Natural killer cell (primary cell): ENCODE results near the gene RARRES1. TPM values are rescaled to one million over a fixed set of nuclear protein-coding genes. Genes with fewer than 3 reads are reported as not detected.

Source experiments
- ATAC-seq, 3 donors: fragments of 150-1000 bp in 2 of 3; fragments of 200-7000 bp in 1 of 3; cut with Tn5 transposase; 1 replicate in 1 of 3; 2 replicates in 2 of 3; pipeline ENCODE4 v1.10.0; 2021; ENCODE audit warnings: mild to moderate bottlenecking in 2 of 3, moderate library complexity in 2 of 3
- DNase-seq, 2 donors: peaks; one replicate each; pipeline versions ENCODE4 v3.0.0 to v3.0.0-alpha.2; 2013 to 2021; ENCODE audit warnings: mixed read lengths in 1 of 2
- H3K27ac ChIP-seq: one replicate; pipeline ENCODE4 v1.5.1; 2013; ENCODE audit warnings: mild to moderate bottlenecking, low read length
- H3K27me3 ChIP-seq: one replicate; pipeline ENCODE4 v1.6.1; 2013; ENCODE audit warnings: low read length; ENCODE audit not compliant: control insufficient read depth, insufficient read depth
- H3K36me3 ChIP-seq: one replicate; pipeline ENCODE4 v1.6.1; 2013; ENCODE audit warnings: low read length; ENCODE audit not compliant: control insufficient read depth, insufficient read depth
- H3K4me1 ChIP-seq: one replicate; pipeline ENCODE4 v1.6.1; 2013; ENCODE audit warnings: low read length; ENCODE audit not compliant: control insufficient read depth, insufficient read depth
- H3K4me3 ChIP-seq: one replicate; pipeline ENCODE4 v1.5.1; 2013; ENCODE audit warnings: low read length
- H3K9me3 ChIP-seq: one replicate; pipeline ENCODE4 v1.6.1; 2013; ENCODE audit warnings: low read length; ENCODE audit not compliant: control insufficient read depth, insufficient read depth
- H3K27ac Mint-ChIP-seq, 2 donors: one replicate each; pipeline ENCODE4 v1.8.0; 2022; ENCODE audit warnings: mild to moderate bottlenecking in 2 of 2, mixed read lengths in 2 of 2, moderate library complexity in 1 of 2
- H3K27me3 Mint-ChIP-seq, 2 donors: one replicate each; pipeline ENCODE4 v1.8.0; 2022; ENCODE audit warnings: low read depth in 2 of 2, mixed read lengths in 2 of 2
- H3K36me3 Mint-ChIP-seq: one replicate; pipeline ENCODE4 v1.8.0; 2022; ENCODE audit warnings: mixed read lengths
- H3K4me1 Mint-ChIP-seq, 2 donors: one replicate each; pipeline ENCODE4 v1.8.0; 2022; ENCODE audit warnings: mixed read lengths in 2 of 2
- H3K4me3 Mint-ChIP-seq: one replicate; pipeline ENCODE4 v1.8.0; 2022; ENCODE audit warnings: mild to moderate bottlenecking, moderate library complexity, mixed read lengths
- H3K9me3 Mint-ChIP-seq, 2 donors: one replicate each; pipeline ENCODE4 v1.8.0; 2022; ENCODE audit warnings: mixed read lengths in 2 of 2
- WGBS: methylation state at CpG from one replicate; pipeline ENCODE4 v1.1.7; 2013; ENCODE audit warnings: missing lambda C conversion rate; ENCODE audit not compliant: insufficient coverage; 5-methylcytosine and 5-hydroxymethylcytosine counted together
- intact Hi-C: fragments of 100-400 bp; cut with micrococcal nuclease; formaldehyde crosslinking; loops from one replicate; pipeline ENCODE4 v1.14.2; 2022
- total RNA-seq, 4 donors: library from RNA; stranded (reverse); fragments of 120-200 nt in 1 of 4; gene quantifications; one replicate each; pipeline versions ENCODE4 v1.2.3 to v1.2.4, GENCODE V29; 2013 to 2022
- TF ChIP-seq, protein P1 (sequence below): fragments of 200-600 bp; IDR thresholded peaks from one replicate; pipeline ENCODE4 v1.8.0; 2022; ENCODE audit warnings: antibody characterized with exemption

The RARRES1 gene
- total RNA-seq, 3 donors from 2014 or later (not counting 1 experiment from before 2014, with no cell fraction given): not detected

DNA sequence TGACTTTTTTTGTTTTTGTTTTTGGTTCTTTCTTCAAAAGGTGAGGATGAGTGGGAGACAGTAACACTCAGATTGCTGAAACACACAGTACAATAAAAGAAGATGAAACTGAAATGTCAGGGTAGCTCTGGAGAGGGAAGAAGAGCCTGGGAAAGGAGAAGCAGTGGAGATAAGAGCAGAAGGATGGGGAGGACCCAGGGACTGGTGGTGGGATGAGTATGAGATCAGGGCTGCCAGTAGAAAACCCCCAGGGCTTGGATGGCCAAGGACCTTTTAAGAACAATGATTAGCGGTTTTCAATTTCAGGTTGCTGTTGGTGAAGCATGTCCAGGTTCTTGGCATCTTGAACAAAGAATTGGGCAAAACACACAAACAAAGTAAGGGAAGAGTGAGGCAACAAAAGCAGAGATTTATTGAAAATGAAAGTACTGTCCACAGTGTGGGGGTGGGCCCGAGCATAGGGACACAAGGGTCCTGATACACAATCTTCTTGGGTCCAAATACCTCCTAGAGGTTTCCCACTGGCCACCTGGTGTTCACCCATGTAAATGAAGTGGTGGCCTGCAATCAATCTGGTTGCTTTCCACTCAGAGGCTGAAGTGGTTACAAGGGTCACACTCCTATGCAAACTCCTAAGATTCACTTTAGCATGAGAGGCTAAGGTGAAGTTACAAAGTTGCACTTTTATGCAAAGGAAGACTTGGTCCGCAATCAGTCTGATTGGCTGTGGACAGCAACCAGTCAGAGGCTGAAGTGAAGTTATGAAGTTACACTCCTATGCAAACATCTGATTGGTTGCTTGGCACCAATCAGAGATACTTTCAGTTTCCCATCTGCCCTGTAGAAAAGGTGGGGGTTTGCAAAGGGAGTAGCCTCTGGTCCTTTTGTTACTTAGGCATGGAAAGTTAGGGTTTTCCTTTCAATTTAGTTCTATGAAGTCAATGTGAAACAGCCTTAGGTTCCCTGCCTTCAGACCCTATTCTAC lies 43.5 kb upstream of the RARRES1 start:
- no peaks in the 10 kb centered on the region for H3K36me3 Mint-ChIP-seq

DNA sequence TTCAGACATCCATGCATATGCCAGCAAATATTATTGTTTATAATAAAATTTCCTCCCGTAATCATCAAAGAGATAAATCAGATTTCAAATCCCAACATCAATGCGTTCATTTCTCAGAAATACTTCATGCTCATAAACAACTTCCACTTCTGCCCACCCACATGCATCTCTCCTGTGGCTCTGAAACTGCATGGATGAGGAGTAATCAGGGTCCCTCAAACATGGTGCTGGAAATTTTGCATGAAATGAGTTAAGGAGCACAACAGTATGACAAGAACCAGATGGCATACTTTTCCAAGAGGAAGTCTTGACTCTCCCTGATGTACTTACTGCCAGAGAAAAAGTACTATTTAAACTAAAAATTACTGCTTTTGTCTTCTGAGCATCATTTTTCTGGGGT lies 42.7 kb upstream of the RARRES1 start:
- H3K27me3 ChIP-seq: no peaks in the 10 kb centered on the region
- no peaks in the 10 kb centered on the region for H3K36me3 Mint-ChIP-seq
- no peaks in the 10 kb centered on the region for H3K4me1 ChIP-seq
- ATAC-seq (no peak), DNase-seq (no peak)
- no peak overlapping the region for H3K27ac ChIP-seq
- intact Hi-C loops: no loop called here
- H3K4me3 Mint-ChIP-seq: no peak overlapping the region
- no peaks in the 10 kb centered on the region for H3K9me3 Mint-ChIP-seq
- no peaks in the 10 kb centered on the region for H3K4me1 Mint-ChIP-seq
- H3K9me3 ChIP-seq: no peaks in the 10 kb centered on the region
- H3K27ac Mint-ChIP-seq: no peak overlapping the region
- H3K27me3 Mint-ChIP-seq: no peaks in the 10 kb centered on the region
- H3K36me3 ChIP-seq: no peaks in the 10 kb centered on the region
- 95% methylated on average over 2 of the region's 2 CpGs for WGBS
- TF ChIP-seq, protein P1, sequence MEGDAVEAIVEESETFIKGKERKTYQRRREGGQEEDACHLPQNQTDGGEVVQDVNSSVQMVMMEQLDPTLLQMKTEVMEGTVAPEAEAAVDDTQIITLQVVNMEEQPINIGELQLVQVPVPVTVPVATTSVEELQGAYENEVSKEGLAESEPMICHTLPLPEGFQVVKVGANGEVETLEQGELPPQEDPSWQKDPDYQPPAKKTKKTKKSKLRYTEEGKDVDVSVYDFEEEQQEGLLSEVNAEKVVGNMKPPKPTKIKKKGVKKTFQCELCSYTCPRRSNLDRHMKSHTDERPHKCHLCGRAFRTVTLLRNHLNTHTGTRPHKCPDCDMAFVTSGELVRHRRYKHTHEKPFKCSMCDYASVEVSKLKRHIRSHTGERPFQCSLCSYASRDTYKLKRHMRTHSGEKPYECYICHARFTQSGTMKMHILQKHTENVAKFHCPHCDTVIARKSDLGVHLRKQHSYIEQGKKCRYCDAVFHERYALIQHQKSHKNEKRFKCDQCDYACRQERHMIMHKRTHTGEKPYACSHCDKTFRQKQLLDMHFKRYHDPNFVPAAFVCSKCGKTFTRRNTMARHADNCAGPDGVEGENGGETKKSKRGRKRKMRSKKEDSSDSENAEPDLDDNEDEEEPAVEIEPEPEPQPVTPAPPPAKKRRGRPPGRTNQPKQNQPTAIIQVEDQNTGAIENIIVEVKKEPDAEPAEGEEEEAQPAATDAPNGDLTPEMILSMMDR: no peak
- H3K4me3 ChIP-seq: no peak overlapping the region

More for the DNA sequence above, 43.5 kb upstream of the RARRES1 start:
- no peak for ATAC-seq
- Histone ChIP-seq H3K27ac (no peak overlapping the region), H3K4me1 (no peaks in the 10 kb centered on the region), H3K9me3 (no peaks in the 10 kb centered on the region), H3K36me3 (no peaks in the 10 kb centered on the region), H3K27me3 (no peaks in the 10 kb centered on the region), H3K4me3 (no peak overlapping the region)
- 92% methylated on average over 3 of the region's 3 CpGs for WGBS
- intact Hi-C loops: no loop called here
- Mint-ChIP-seq H3K4me1 (no peaks in the 10 kb centered on the region), H3K4me3 (no peak overlapping the region), H3K27ac (no peak overlapping the region), H3K9me3 (no peaks in the 10 kb centered on the region), H3K27me3 (no peaks in the 10 kb centered on the region)
- no peak for DNase-seq
- TF ChIP-seq, protein P1: no peak

DNA sequence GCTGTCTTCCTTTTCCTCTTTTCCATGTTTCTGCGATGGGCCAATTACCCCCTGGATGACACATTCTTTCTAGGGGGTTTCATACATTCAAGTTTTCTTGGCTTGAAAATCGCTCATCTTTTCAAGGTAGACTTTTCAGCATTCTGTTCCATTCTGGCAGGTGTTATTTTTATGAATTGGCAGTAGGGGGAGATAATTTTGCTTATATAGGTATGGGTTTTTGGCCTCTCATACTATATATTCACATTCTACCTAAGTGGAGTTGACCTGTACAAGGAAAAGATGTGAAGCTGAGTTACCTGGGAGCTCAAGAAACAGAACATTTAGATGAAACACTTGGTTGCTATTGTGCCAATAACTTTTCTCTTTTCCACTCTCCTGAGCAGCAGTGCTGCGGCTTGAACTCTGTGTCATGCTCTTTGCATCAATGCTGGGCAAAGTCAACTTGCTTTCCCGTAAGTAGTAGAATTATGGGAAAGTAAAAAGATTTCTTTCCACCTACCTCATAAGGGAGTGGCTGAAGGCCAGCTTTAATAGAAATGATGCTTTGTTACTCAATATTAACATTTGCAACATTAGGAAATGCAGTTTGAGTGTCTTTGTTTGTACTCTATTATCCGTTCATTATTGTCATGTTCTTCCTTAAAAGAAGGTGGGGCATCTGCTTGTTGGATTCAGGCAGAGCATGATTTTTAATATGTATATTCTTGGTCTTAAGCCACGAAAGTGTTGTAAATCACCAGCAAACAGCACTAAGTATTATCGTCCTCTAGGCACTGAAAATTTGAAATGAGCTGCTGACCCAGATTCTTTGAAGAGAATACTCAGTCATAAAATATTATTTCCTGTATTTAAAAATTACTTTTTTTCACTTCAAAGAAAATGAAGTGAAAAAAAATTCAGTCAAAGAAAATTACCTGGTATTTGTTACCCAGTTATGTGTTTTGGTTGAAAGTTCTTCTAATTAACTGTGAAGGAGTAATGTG lies 41.9 kb upstream of the RARRES1 start:
- H3K4me3 Mint-ChIP-seq: no peak overlapping the region
- Histone ChIP-seq H3K4me1 (no peaks in the 10 kb centered on the region), H3K36me3 (no peaks in the 10 kb centered on the region), H3K27ac (no peak overlapping the region), H3K4me3 (no peak overlapping the region), H3K9me3 (no peaks in the 10 kb centered on the region), H3K27me3 (no peaks in the 10 kb centered on the region)
- H3K27me3 Mint-ChIP-seq: no peaks in the 10 kb centered on the region
- DNase-seq (no peak), ATAC-seq (no peak)
- H3K27ac Mint-ChIP-seq: no peak overlapping the region
- intact Hi-C loops: no loop called here
- H3K4me1 Mint-ChIP-seq: no peaks in the 10 kb centered on the region
- TF ChIP-seq, protein P1: no peak
- H3K36me3 Mint-ChIP-seq: no peaks in the 10 kb centered on the region
- no peaks in the 10 kb centered on the region for H3K9me3 Mint-ChIP-seq
- WGBS: 89% methylated on average over 6 of the region's 7 CpGs
